GM18505 (cell line): ENCODE results near the gene CD177.

ENCODE experiments used
- ATAC-seq: cut with Tn5 transposase; IDR thresholded peaks from one replicate; pipeline ENCODE4 v1.9.1; 2021; ENCODE audit not compliant: unreplicated experiment
- POLR2A ChIP-seq: IDR thresholded peaks from 4 replicates; pipeline ENCODE4 v1.6.1; 2011; ENCODE audit warnings: borderline replicate concordance; ENCODE audit not compliant: insufficient read depth, insufficient read length; ENCODE audit errors: extremely low read depth

The CD177 gene

GRCh38 chr19:43395561-43395960 lies 42.1 kb downstream of the CD177 start:
- TF ChIP-seq POLR2A = no peak
- ATAC-seq = no peak

DNA sequence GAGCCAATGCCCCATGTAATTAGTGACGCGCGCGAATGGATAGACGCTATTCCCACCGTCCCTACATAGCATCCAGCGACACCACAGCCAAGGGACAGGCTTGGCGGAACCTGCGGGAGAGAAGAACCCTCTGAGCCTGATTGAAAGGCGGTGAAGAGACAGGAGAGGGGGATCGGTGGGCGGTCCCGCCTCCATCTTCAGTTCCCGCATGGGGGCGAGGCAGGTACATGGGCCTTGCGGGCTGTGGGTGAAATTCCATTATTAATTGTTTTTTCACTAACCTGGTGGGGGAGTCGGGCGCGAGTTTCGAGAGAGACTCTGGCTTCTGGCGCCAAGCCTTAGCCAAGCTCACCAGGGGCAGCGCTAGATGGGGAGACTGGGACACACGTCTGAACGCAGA lies 52.8 kb downstream of the CD177 start:
- TF ChIP-seq POLR2A = no peak
- ATAC-seq = no peak

- no peak for TF ChIP-seq POLR2A
Observed at GRCh38 chr19:43407416-43408005, 54.0 kb downstream of the CD177 start.

GRCh38 chr19:43408043-43408442 lies 54.6 kb downstream of the CD177 start:
- TF ChIP-seq POLR2A = no peak
- ATAC-seq = no peak

More at GRCh38 chr19:43407416-43408005, 54.0 kb downstream of the CD177 start:
- no peak for ATAC-seq

DNA sequence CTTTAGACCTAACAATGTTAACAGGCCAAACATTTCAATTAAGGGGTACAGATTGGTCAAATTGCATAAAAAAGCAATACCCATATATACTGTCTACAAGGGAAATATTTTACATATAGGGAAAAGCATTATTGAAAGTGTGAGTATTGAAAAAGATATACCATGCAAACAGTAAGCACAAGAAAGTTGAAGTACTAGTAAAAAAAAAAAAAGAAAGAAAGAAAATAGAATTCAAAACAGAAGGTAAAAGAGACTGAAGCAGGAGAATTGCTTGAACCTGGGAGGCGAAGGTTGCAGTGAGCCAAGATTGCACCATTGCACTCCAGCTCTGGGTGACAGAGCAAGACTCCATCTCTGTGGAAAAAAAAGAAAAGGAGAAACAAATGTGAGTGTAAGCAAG lies 55.9 kb downstream of the CD177 start:
- ATAC-seq = no peak
- no peak for TF ChIP-seq POLR2A

- TF ChIP-seq POLR2A = no peak
- ATAC-seq = no peak
Observed at GRCh38 chr19:43412441-43412840, 59.0 kb downstream of the CD177 start.
